IPS-18a (cell line): ENCODE results near the gene DPP6.

Experiments
- H3K27ac ChIP-seq: one replicate; pipeline ENCODE4 v1.5.1; 2013; ENCODE audit warnings: low read length
- H3K27me3 ChIP-seq: one replicate; pipeline ENCODE4 v1.6.1; 2013; ENCODE audit warnings: mild to moderate bottlenecking, low read length; ENCODE audit not compliant: control insufficient read depth, insufficient read depth
- H3K36me3 ChIP-seq: one replicate; pipeline ENCODE4 v1.6.1; 2013; ENCODE audit warnings: low read depth, low read length; ENCODE audit not compliant: control insufficient read depth
- H3K4me1 ChIP-seq: one replicate; pipeline ENCODE4 v1.6.1; 2013; ENCODE audit warnings: low read depth, low read length; ENCODE audit not compliant: control insufficient read depth
- H3K4me3 ChIP-seq: one replicate; pipeline ENCODE4 v1.5.1; 2013; ENCODE audit warnings: low read length
- H3K9ac ChIP-seq: one replicate; pipeline ENCODE4 v1.6.1; 2013; ENCODE audit warnings: mild to moderate bottlenecking, low read length, moderate library complexity
- H3K9me3 ChIP-seq: one replicate; pipeline ENCODE4 v1.6.1; 2013; ENCODE audit warnings: low read depth, low read length; ENCODE audit not compliant: control insufficient read depth

Gene DPP6

GRCh38 chr7:154795014-154795413 is 742.8 kb downstream of the DPP6 start:
- no peak overlapping the region for H3K27ac ChIP-seq
- no peaks in the 10 kb centered on the region for H3K9me3 ChIP-seq
- no peak overlapping the region for H3K4me3 ChIP-seq
- peaks cover 6% of the 10 kb centered on the region for H3K27me3 ChIP-seq
- peaks cover 3% of the 10 kb centered on the region for H3K4me1 ChIP-seq
- H3K9ac ChIP-seq, result no peak overlapping the region
- H3K36me3 ChIP-seq, result no peaks in the 10 kb centered on the region

GRCh38 chr7:154795437-154795836 is 743.2 kb downstream of the DPP6 start:
- Histone ChIP-seq H3K9ac (no peak overlapping the region), H3K27me3 (peaks cover 6% of the 10 kb centered on the region), H3K4me1 (peaks cover 3% of the 10 kb centered on the region), H3K4me3 (no peak overlapping the region), H3K27ac (no peak overlapping the region), H3K36me3 (no peaks in the 10 kb centered on the region), H3K9me3 (no peaks in the 10 kb centered on the region)

- H3K4me3 ChIP-seq, result no peak overlapping the region
- no peaks in the 10 kb centered on the region for H3K27me3 ChIP-seq
- H3K4me1 ChIP-seq, result no peaks in the 10 kb centered on the region
- no peaks in the 10 kb centered on the region for H3K36me3 ChIP-seq
- no peaks in the 10 kb centered on the region for H3K9me3 ChIP-seq
- H3K27ac ChIP-seq, result no peak overlapping the region
- no peak overlapping the region for H3K9ac ChIP-seq
Measured at GRCh38 chr7:154804449-154804848, 752.3 kb downstream of the DPP6 start.

GRCh38 chr7:154812027-154812426 is 759.8 kb downstream of the DPP6 start:
- H3K36me3 ChIP-seq, result no peaks in the 10 kb centered on the region
- no peak overlapping the region for H3K9ac ChIP-seq
- no peaks in the 10 kb centered on the region for H3K27me3 ChIP-seq
- H3K9me3 ChIP-seq, result peaks cover 5% of the 10 kb centered on the region
- H3K4me1 ChIP-seq, result no peaks in the 10 kb centered on the region
- H3K27ac ChIP-seq, result no peak overlapping the region
- no peak overlapping the region for H3K4me3 ChIP-seq

- Histone ChIP-seq H3K4me1 (no peaks in the 10 kb centered on the region), H3K27me3 (no peaks in the 10 kb centered on the region), H3K36me3 (no peaks in the 10 kb centered on the region), H3K4me3 (no peak overlapping the region), H3K27ac (no peak overlapping the region), H3K9ac (no peak overlapping the region), H3K9me3 (no peaks in the 10 kb centered on the region)
Measured at GRCh38 chr7:154817224-154817896, 765.2 kb downstream of the DPP6 start.

GRCh38 chr7:154827007-154827406 is 774.8 kb downstream of the DPP6 start:
- H3K4me1 ChIP-seq, result no peaks in the 10 kb centered on the region
- no peaks in the 10 kb centered on the region for H3K27me3 ChIP-seq
- no peaks in the 10 kb centered on the region for H3K9me3 ChIP-seq
- no peak overlapping the region for H3K27ac ChIP-seq
- H3K4me3 ChIP-seq, result no peak overlapping the region
- no peaks in the 10 kb centered on the region for H3K36me3 ChIP-seq
- H3K9ac ChIP-seq, result no peak overlapping the region

- Histone ChIP-seq H3K27ac (no peak overlapping the region), H3K4me3 (no peak overlapping the region), H3K27me3 (no peaks in the 10 kb centered on the region), H3K9ac (no peak overlapping the region), H3K9me3 (no peaks in the 10 kb centered on the region), H3K36me3 (no peaks in the 10 kb centered on the region), H3K4me1 (no peaks in the 10 kb centered on the region)
Measured at GRCh38 chr7:154832557-154833138, 780.5 kb downstream of the DPP6 start.

- Histone ChIP-seq H3K36me3 (no peaks in the 10 kb centered on the region), H3K9ac (no peak overlapping the region), H3K27me3 (no peaks in the 10 kb centered on the region), H3K27ac (no peak overlapping the region), H3K4me3 (no peak overlapping the region), H3K9me3 (no peaks in the 10 kb centered on the region), H3K4me1 (no peaks in the 10 kb centered on the region)
Measured at GRCh38 chr7:154836021-154836448, 783.8 kb downstream of the DPP6 start.

GRCh38 chr7:154837087-154837486 is 784.9 kb downstream of the DPP6 start:
- H3K4me1 ChIP-seq, result no peaks in the 10 kb centered on the region
- no peaks in the 10 kb centered on the region for H3K27me3 ChIP-seq
- no peak overlapping the region for H3K4me3 ChIP-seq
- no peak overlapping the region for H3K27ac ChIP-seq
- H3K36me3 ChIP-seq, result no peaks in the 10 kb centered on the region
- no peak overlapping the region for H3K9ac ChIP-seq
- H3K9me3 ChIP-seq, result no peaks in the 10 kb centered on the region

GRCh38 chr7:154837622-154838021 is 785.4 kb downstream of the DPP6 start:
- no peaks in the 10 kb centered on the region for H3K9me3 ChIP-seq
- H3K36me3 ChIP-seq, result no peaks in the 10 kb centered on the region
- H3K4me3 ChIP-seq, result no peak overlapping the region
- no peak overlapping the region for H3K27ac ChIP-seq
- H3K4me1 ChIP-seq, result no peaks in the 10 kb centered on the region
- no peak overlapping the region for H3K9ac ChIP-seq
- H3K27me3 ChIP-seq, result no peaks in the 10 kb centered on the region

GRCh38 chr7:154840086-154840485 is 787.9 kb downstream of the DPP6 start:
- H3K4me1 ChIP-seq, result no peaks in the 10 kb centered on the region
- no peaks in the 10 kb centered on the region for H3K36me3 ChIP-seq
- no peak overlapping the region for H3K9ac ChIP-seq
- no peaks in the 10 kb centered on the region for H3K27me3 ChIP-seq
- H3K9me3 ChIP-seq, result no peaks in the 10 kb centered on the region
- H3K27ac ChIP-seq, result no peak overlapping the region
- no peak overlapping the region for H3K4me3 ChIP-seq

GRCh38 chr7:154841731-154842331 is 789.6 kb downstream of the DPP6 start:
- Histone ChIP-seq H3K4me3 (no peak overlapping the region), H3K4me1 (no peaks in the 10 kb centered on the region), H3K36me3 (no peaks in the 10 kb centered on the region), H3K9me3 (no peaks in the 10 kb centered on the region), H3K27me3 (no peaks in the 10 kb centered on the region), H3K9ac (no peak overlapping the region), H3K27ac (no peak overlapping the region)
